ENCODE results near the gene ZNF224. TPM values are rescaled to one million over a fixed set of nuclear protein-coding genes. Genes with fewer than 3 reads are reported as not detected.

ZNF224 gene
- total and polyA plus RNA-seq, 2 of the 4 experiments (the other 2 are of a cell fraction), result 10.3 to 26.3 TPM

GRCh38 chr19:44107751-44108150 is 13.6 kb downstream of the ZNF224 start:
- CTCF ChIA-PET, result no interaction called here

More at GRCh38 chr19:44107751-44108150, 13.6 kb downstream of the ZNF224 start:
- intact Hi-C loops (cut with micrococcal nuclease) (no loop called here), in situ Hi-C loops (cut with MboI; ENCODE audit: low sequenced_read_pairs) (no loop called here), dilution Hi-C loops (cut with HindIII; ENCODE audit: low sequenced_read_pairs, unreplicated experiment) (no loop called here)
- no peak overlapping the region for H2AK9ac ChIP-seq (replicated peaks; ENCODE audit: low read depth, low read length, poor library complexity)
- H3K4me1 ChIP-seq (ENCODE audit: control insufficient read depth, insufficient read depth, low read length), result no peaks in the 10 kb centered on the region
- no peak overlapping the region for H3K27ac ChIP-seq (ENCODE audit: insufficient read depth, low read length)
- H3K79me1 ChIP-seq (ENCODE audit: low read depth in 1 of 2, low read length in 2 of 2), result peaks cover 7 to 8% of the 10 kb centered on the region in 2 experiments; a peak in 2 of 4 replicates
- POLR2A ChIA-PET (ENCODE audit: unreplicated experiment), result no interaction called here
- H3K9ac ChIP-seq (ENCODE audit: low read depth, low read length), result no peak overlapping the region
- H2AFZ ChIP-seq (replicated peaks; ENCODE audit: low read length, poor library complexity), result no peak overlapping the region
- no peak for TF ChIP-seq MAFK (IDR thresholded peaks at IDR 0.05; ENCODE audit: low read depth, low read length)
- TF ChIP-seq USF2 (IDR thresholded peaks at IDR 0.05; ENCODE audit: low read depth, low read length), result no peak
- no peak for TF ChIP-seq ELK1 (IDR thresholded peaks at IDR 0.05; ENCODE audit: borderline replicate concordance, low read depth, low read length)
- TF ChIP-seq CEBPB (IDR thresholded peaks at IDR 0.05; ENCODE audit: low read depth, low read length), result no peak
- no peak for TF ChIP-seq POLR2A (IDR thresholded peaks at IDR 0.05; ENCODE audit: low read depth, low read length)
- TF ChIP-seq SMC3 (IDR thresholded peaks at IDR 0.05; ENCODE audit: low read depth, low read length), result no peak
- TF ChIP-seq RAD21 (IDR thresholded peaks at IDR 0.05; ENCODE audit: low read length), result no peak
- TF ChIP-seq CHD1 (IDR thresholded peaks at IDR 0.05; ENCODE audit: low read depth, low read length), result no peak
- TF ChIP-seq NFE2L2 (IDR thresholded peaks at IDR 0.05; ENCODE audit: low read depth, low read length), result no peak
- TF ChIP-seq MAZ (IDR thresholded peaks at IDR 0.05; ENCODE audit: borderline replicate concordance, low read depth, low read length), result no peak
- TF ChIP-seq CTCF (conservative IDR thresholded peaks at IDR 0.05; ENCODE audit: low read depth, low read length), result no peak
- no peak for TF ChIP-seq RFX5 (IDR thresholded peaks at IDR 0.05; ENCODE audit: low read depth, low read length)
- TF ChIP-seq MXI1 (IDR thresholded peaks at IDR 0.05; ENCODE audit: borderline replicate concordance, low read depth, low read length), result no peak
- no peak for TF ChIP-seq RCOR1 (IDR thresholded peaks at IDR 0.05; ENCODE audit: insufficient replicate concordance, low read length)
- TF ChIP-seq FOS (IDR thresholded peaks at IDR 0.05; ENCODE audit: low read depth, low read length), result no peak
- no peak for TF ChIP-seq BHLHE40 (IDR thresholded peaks at IDR 0.05; ENCODE audit: low read depth, low read length)
- BruUV-seq (replicated peaks), result no TSS peak
- H3K4me3 ChIP-seq (ENCODE audit: insufficient read depth, low read depth, low read length), result no peak overlapping the region
- no peak overlapping the region for H3K23ac ChIP-seq (ENCODE audit: low read depth, low read length)
- no peak overlapping the region for H3K4me2 ChIP-seq (ENCODE audit: low read depth, low read length)
- no peak overlapping the region for H3K56ac ChIP-seq (ENCODE audit: extremely low read depth, insufficient read depth, low read length)
- no peak overlapping the region for H3K4ac ChIP-seq (ENCODE audit: low read depth, low read length)
- H3K36me3 ChIP-seq (ENCODE audit: control insufficient read depth, insufficient read depth, low read length), result peaks cover 34% of the 10 kb centered on the region
- no peak overlapping the region for H3K14ac ChIP-seq (replicated peaks; ENCODE audit: low read depth, low read length)
- no peak overlapping the region for H2BK15ac ChIP-seq (ENCODE audit: low read depth, low read length)
- H4K8ac ChIP-seq (ENCODE audit: low read depth in 2 of 2, low read length in 2 of 2), result no peak overlapping the region
- H3K9me1 ChIP-seq (ENCODE audit: insufficient read depth, low read length), result no peaks in the 10 kb centered on the region
- ATAC-seq (ENCODE audit: low read depth) (no peak), DNase-seq (no peak)
- H2AK5ac ChIP-seq (ENCODE audit: low read depth, low read length), result no peak overlapping the region
- no peak overlapping the region for H2BK120ac ChIP-seq (ENCODE audit: low read depth, low read length)
- H2BK20ac ChIP-seq (ENCODE audit: low read depth, low read length), result no peak overlapping the region
- H3K27me3 ChIP-seq (ENCODE audit: control insufficient read depth, insufficient read depth, low read length), result no peaks in the 10 kb centered on the region
- no peak overlapping the region for H4K5ac ChIP-seq (ENCODE audit: low read depth, low read length)
- H3K18ac ChIP-seq (ENCODE audit: low read depth, low read length), result no peak overlapping the region
- WGBS, 2 experiments (ENCODE audit: extremely low coverage in 2 of 2, insufficient read length in 1 of 2), result 100% methylated on average over 1 of the region's 3 CpGs; no CpG with 5 or more reads in 1 of the 2 experiments
- H4K91ac ChIP-seq (ENCODE audit: insufficient read depth, low read depth, low read length), result no peak overlapping the region
- peaks cover 35% of the 10 kb centered on the region for H3K9me3 ChIP-seq (ENCODE audit: control insufficient read depth, insufficient read depth, low read length)
- no peak overlapping the region for H2BK5ac ChIP-seq (ENCODE audit: low read depth, low read length, poor library complexity, severe bottlenecking)
- no peaks in the 10 kb centered on the region for H4K20me1 ChIP-seq (ENCODE audit: insufficient read depth, low read length)

Measured in IMR-90 (cell line).